Mucosa of rectum (tissue), 2 donors: Measurements from ENCODE around the gene SYNM.
"Not testable (repeated sequence)": the region's sequence is repeated elsewhere in the genome, so short reads cannot be mapped to it uniquely, and the experiment has no call there.

Source experiments
- H3K27ac ChIP-seq, 2 donors: one replicate each; pipeline ENCODE4 v1.7.0; 2013; ENCODE audit warnings: inconsistent platforms in 2 of 2, low read depth in 2 of 2, low read length in 2 of 2
- H3K27me3 ChIP-seq, 2 donors: one replicate each; pipeline ENCODE4 v1.7.0; 2013; ENCODE audit warnings: low read length in 2 of 2; ENCODE audit not compliant: control insufficient read depth in 2 of 2, insufficient read depth in 2 of 2
- H3K36me3 ChIP-seq, 2 donors: one replicate each; pipeline ENCODE4 v1.7.0; 2013; ENCODE audit warnings: low read length in 2 of 2; ENCODE audit not compliant: control insufficient read depth in 2 of 2, insufficient read depth in 2 of 2
- H3K4me1 ChIP-seq, 2 donors: one replicate each; pipeline ENCODE4 v1.7.0; 2013; ENCODE audit warnings: low read length in 2 of 2, mild to moderate bottlenecking in 1 of 2; ENCODE audit not compliant: control insufficient read depth in 2 of 2, insufficient read depth in 2 of 2
- H3K4me3 ChIP-seq, 2 donors: one replicate each; pipeline ENCODE4 v1.7.0; 2013; ENCODE audit warnings: low read length in 2 of 2
- H3K9ac ChIP-seq, 2 donors: one replicate each; pipeline ENCODE4 v1.7.0; 2013; ENCODE audit warnings: low read length in 2 of 2, low read depth in 1 of 2, mild to moderate bottlenecking in 1 of 2
- H3K9me3 ChIP-seq, 2 donors: one replicate each; pipeline ENCODE4 v1.7.0; 2013; ENCODE audit warnings: low read length in 2 of 2; ENCODE audit not compliant: control insufficient read depth in 2 of 2
- donor health status: healthy.
- donor health status: Normal muscosa, but diverticular disease.

The SYNM gene

GRCh38 chr15:99106417-99107220, 1.7 kb downstream of the SYNM start:
- peak overlapping the region; percentile 53 to 65 for H3K4me3 ChIP-seq
- no peaks in the 10 kb centered on the region for H3K36me3 ChIP-seq
- H3K9me3 ChIP-seq = no peaks in the 10 kb centered on the region
- H3K4me1 ChIP-seq = peaks cover 7% of the 10 kb centered on the region in 2 donors
- H3K27ac ChIP-seq = peak overlapping the region; percentile 11 to 72
- no peak overlapping the region for H3K9ac ChIP-seq
- peaks cover 13 to 18% of the 10 kb centered on the region in 2 donors for H3K27me3 ChIP-seq

GRCh38 chr15:99108993-99109392, 4.1 kb downstream of the SYNM start:
- no peaks in the 10 kb centered on the region for H3K36me3 ChIP-seq
- H3K4me1 ChIP-seq = peaks cover 7% of the 10 kb centered on the region in 2 donors
- H3K9me3 ChIP-seq = no peaks in the 10 kb centered on the region
- peak overlapping the region in 1 of 2 donors; percentile 36 for H3K9ac ChIP-seq
- no peak overlapping the region for H3K27ac ChIP-seq
- peaks cover 3 to 10% of the 10 kb centered on the region in 2 donors for H3K27me3 ChIP-seq
- H3K4me3 ChIP-seq = no peak overlapping the region

GRCh38 chr15:99109555-99110021, 4.7 kb downstream of the SYNM start:
- H3K9me3 ChIP-seq = no peaks in the 10 kb centered on the region
- peaks cover 7% of the 10 kb centered on the region in 2 donors for H3K4me1 ChIP-seq
- H3K4me3 ChIP-seq = no peak overlapping the region
- no peaks in the 10 kb centered on the region for H3K36me3 ChIP-seq
- peaks cover 3 to 10% of the 10 kb centered on the region in 2 donors for H3K27me3 ChIP-seq
- peak overlapping the region in 1 of 2 donors; percentile 46 for H3K27ac ChIP-seq
- H3K9ac ChIP-seq = peak overlapping the region in 1 of 2 donors; percentile 36

- H3K4me3 ChIP-seq = no peak overlapping the region
- H3K4me1 ChIP-seq = peaks cover 7% of the 10 kb centered on the region in 2 donors
- H3K27ac ChIP-seq = peak overlapping the region in 1 of 2 donors; percentile 46
- no peak overlapping the region for H3K9ac ChIP-seq
- H3K36me3 ChIP-seq = no peaks in the 10 kb centered on the region
- H3K9me3 ChIP-seq = no peaks in the 10 kb centered on the region
- peaks cover 3 to 10% of the 10 kb centered on the region in 2 donors for H3K27me3 ChIP-seq
These were observed 5.2 kb downstream of the SYNM start for GRCh38 chr15:99110093-99110492.

GRCh38 chr15:99110581-99111320, 5.9 kb downstream of the SYNM start:
- peaks cover 2 to 5% of the 10 kb centered on the region in 2 donors for H3K4me1 ChIP-seq
- H3K9me3 ChIP-seq = no peaks in the 10 kb centered on the region
- no peak overlapping the region for H3K9ac ChIP-seq
- H3K27ac ChIP-seq = no peak overlapping the region
- H3K36me3 ChIP-seq = no peaks in the 10 kb centered on the region
- H3K27me3 ChIP-seq = peaks cover 3 to 10% of the 10 kb centered on the region in 2 donors
- no peak overlapping the region for H3K4me3 ChIP-seq

GRCh38 chr15:99111641-99112040, 6.8 kb downstream of the SYNM start:
- H3K4me1 ChIP-seq = not testable (repeated sequence)

GRCh38 chr15:99113547-99114271, 8.8 kb downstream of the SYNM start:
- no peak overlapping the region for H3K4me3 ChIP-seq
- H3K27ac ChIP-seq = no peak overlapping the region
- H3K9ac ChIP-seq = no peak overlapping the region
- no peaks in the 10 kb centered on the region for H3K36me3 ChIP-seq
- H3K27me3 ChIP-seq = no peaks in the 10 kb centered on the region
- no peaks in the 10 kb centered on the region for H3K4me1 ChIP-seq
- no peaks in the 10 kb centered on the region for H3K9me3 ChIP-seq

More at GRCh38 chr15:99111641-99112040, 6.8 kb downstream of the SYNM start:
- not testable (repeated sequence) for H3K9ac ChIP-seq, H3K4me3 ChIP-seq, H3K9me3 ChIP-seq, H3K36me3 ChIP-seq, H3K27ac ChIP-seq, H3K27me3 ChIP-seq

GRCh38 chr15:99114511-99115299, 9.8 kb downstream of the SYNM start:
- Histone ChIP-seq H3K36me3 (no peaks in the 10 kb centered on the region), H3K4me1 (no peaks in the 10 kb centered on the region), H3K4me3 (no peak overlapping the region), H3K27ac (peak overlapping the region in 1 of 2 donors; percentile 6), H3K9ac (no peak overlapping the region), H3K9me3 (no peaks in the 10 kb centered on the region), H3K27me3 (no peaks in the 10 kb centered on the region)

- Histone ChIP-seq H3K9ac (no peak overlapping the region), H3K36me3 (no peaks in the 10 kb centered on the region), H3K4me3 (no peak overlapping the region), H3K9me3 (no peaks in the 10 kb centered on the region), H3K27ac (no peak overlapping the region), H3K4me1 (peaks cover 0 to 2% of the 10 kb centered on the region in 2 donors), H3K27me3 (no peaks in the 10 kb centered on the region)
These were observed 10.7 kb downstream of the SYNM start for GRCh38 chr15:99115300-99116215.
